Measurements from ENCODE around the gene SAP130.

- TF ChIP-seq CTCF (IDR thresholded peaks at IDR 0.05; ENCODE audit: low read depth, low read length): no peak
- no peak for TF ChIP-seq POLR2A (IDR thresholded peaks at IDR 0.05; ENCODE audit: extremely low read depth, insufficient read length)
- TF ChIP-seq MAX (IDR thresholded peaks at IDR 0.05; ENCODE audit: low read depth, low read length): no peak
Observed at GRCh38 chr2:127897531-127898211, 130.2 kb downstream of the SAP130 start.
